ENCODE measurements around the gene ADIG. TPM values are rescaled to one million over a fixed set of nuclear protein-coding genes. Genes with fewer than 3 reads are reported as not detected.

The ADIG gene
- total and polyA plus RNA-seq, 2 of the 13 experiments (the other 11 are each of a cell fraction or from before 2014, with no cell fraction given): 0.15 TPM; not detected in 1

DNA sequence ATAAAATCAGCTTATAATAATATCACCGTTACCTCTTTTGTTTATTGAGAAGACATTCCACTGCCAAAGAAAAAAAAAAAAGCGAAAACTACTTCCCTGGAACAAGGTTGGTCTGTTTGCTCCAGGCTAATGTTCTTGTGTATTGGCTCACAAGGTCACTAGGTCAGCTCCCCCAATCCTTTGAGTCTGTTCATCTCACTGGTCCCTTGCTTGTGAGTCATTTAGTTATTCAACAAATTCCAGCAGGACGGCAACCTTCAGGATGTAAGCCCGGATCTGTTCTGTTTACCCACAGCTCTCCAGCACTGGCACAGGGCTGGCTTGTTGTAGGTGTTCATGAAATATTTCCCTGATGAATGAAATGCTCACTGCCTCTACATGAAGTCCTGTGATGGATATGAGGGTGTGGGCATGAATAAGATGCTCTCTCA is 23.9 kb downstream of the ADIG start (continued):
- TF ChIP-seq ZNF609 (CRISPR knock-in tag; IDR thresholded peaks at IDR 0.05; ENCODE audit: borderline replicate concordance): peak; percentile 97
- no peak for TF ChIP-seq MTF1 (CRISPR knock-in tag; IDR thresholded peaks at IDR 0.05)
- TF ChIP-seq RBM39 (IDR thresholded peaks at IDR 0.05; ENCODE audit: low read depth, low read length, poor library complexity, severe bottlenecking): no peak
- TF ChIP-seq, protein P1, sequence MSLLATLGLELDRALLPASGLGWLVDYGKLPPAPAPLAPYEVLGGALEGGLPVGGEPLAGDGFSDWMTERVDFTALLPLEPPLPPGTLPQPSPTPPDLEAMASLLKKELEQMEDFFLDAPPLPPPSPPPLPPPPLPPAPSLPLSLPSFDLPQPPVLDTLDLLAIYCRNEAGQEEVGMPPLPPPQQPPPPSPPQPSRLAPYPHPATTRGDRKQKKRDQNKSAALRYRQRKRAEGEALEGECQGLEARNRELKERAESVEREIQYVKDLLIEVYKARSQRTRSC (CRISPR knock-in tag; IDR thresholded peaks at IDR 0.05; ENCODE audit: low read depth): no peak; the same call in 1 of the 2 replicates
- TF ChIP-seq ZUFSP (CRISPR knock-in tag; IDR thresholded peaks at IDR 0.05; ENCODE audit: borderline replicate concordance): no peak
- no peak; the same call in 1 of the 2 replicates for TF ChIP-seq CREB1 (IDR thresholded peaks at IDR 0.05)
- peak; percentile 80 for TF ChIP-seq CREB1 (CRISPR knock-in tag; IDR thresholded peaks at IDR 0.05)
- TF ChIP-seq CEBPB (IDR thresholded peaks at IDR 0.05; ENCODE audit: borderline replicate concordance, low read depth, low read length): peak; percentile 76; the same call in 1 of the 2 replicates
- TF ChIP-seq ZNF709 (CRISPR knock-in tag; IDR thresholded peaks at IDR 0.05): no peak
- no peak for TF ChIP-seq ZFP36L2 (CRISPR knock-in tag; IDR thresholded peaks at IDR 0.05)
- TF ChIP-seq HNF4A (CRISPR knock-in tag; IDR thresholded peaks at IDR 0.05): peak; percentile 71
- peak; percentile 46; the same call in 1 of the 2 replicates for TF ChIP-seq MYC (CRISPR knock-in tag; IDR thresholded peaks at IDR 0.05; ENCODE audit: borderline replicate concordance)
- no peak for TF ChIP-seq ZNF230 (CRISPR knock-in tag; IDR thresholded peaks at IDR 0.05)
- no peak for TF ChIP-seq ZNF253 (CRISPR knock-in tag; IDR thresholded peaks at IDR 0.05; ENCODE audit: borderline replicate concordance)
- TF ChIP-seq ZIK1 (CRISPR knock-in tag; IDR thresholded peaks at IDR 0.05; ENCODE audit: borderline replicate concordance, low read depth): no peak
- TF ChIP-seq AKAP8 (CRISPR knock-in tag; IDR thresholded peaks at IDR 0.05): no peak
- no peak for TF ChIP-seq ZNF180 (CRISPR knock-in tag; IDR thresholded peaks at IDR 0.05; ENCODE audit: borderline replicate concordance, low read depth)
- no peak for TF ChIP-seq TCF7L2 (IDR thresholded peaks at IDR 0.05; ENCODE audit: low read depth, low read length)
- no peak for TF ChIP-seq ZNF83 (CRISPR knock-in tag; IDR thresholded peaks at IDR 0.05; ENCODE audit: borderline replicate concordance)
- no peak for TF ChIP-seq BCLAF1 (IDR thresholded peaks at IDR 0.05)

Data from HepG2 (cell line).